Progenitor cell of endocrine pancreas (in vitro differentiated cells): ENCODE results near the gene ACTR3. TPM values are rescaled to one million over a fixed set of nuclear protein-coding genes. Genes with fewer than 3 reads are reported as not detected.

Source experiments
- DNase-seq: peaks from one replicate; pipeline ENCODE4 v3.0.0; 2021; ENCODE audit warnings: low spot score; ENCODE audit not compliant: unreplicated experiment
- H3K27ac Mint-ChIP-seq: 2 replicates; pipeline ENCODE4 v1.8.0; 2021; ENCODE audit warnings: mild to moderate bottlenecking, moderate library complexity, mixed read lengths
- H3K27me3 Mint-ChIP-seq: 2 replicates; pipeline ENCODE4 v1.8.0; 2021; ENCODE audit warnings: mixed read lengths
- H3K36me3 Mint-ChIP-seq: 2 replicates; pipeline ENCODE4 v1.8.0; 2022; ENCODE audit warnings: mixed read lengths; ENCODE audit not compliant: insufficient read depth
- H3K4me1 Mint-ChIP-seq: 2 replicates; pipeline ENCODE4 v1.8.0; 2021; ENCODE audit warnings: low read depth, mixed read lengths
- H3K4me3 Mint-ChIP-seq: 2 replicates; pipeline ENCODE4 v1.8.0; 2021; ENCODE audit warnings: low read depth, mild to moderate bottlenecking, moderate library complexity, mixed read lengths
- H3K9me3 Mint-ChIP-seq: 2 replicates; pipeline ENCODE4 v1.8.0; 2021; ENCODE audit warnings: low read depth, mixed read lengths
- CTCF ChIP-seq: fragments of 200-600 bp; sonication (generic); IDR thresholded peaks from one replicate; pipeline ENCODE4 v1.5.0; 2021; ENCODE audit warnings: antibody characterized with exemption, mild to moderate bottlenecking; ENCODE audit not compliant: unreplicated experiment
- total RNA-seq: library from RNA; stranded (reverse); gene quantifications from 2 replicates; pipeline ENCODE4 v1.2.1, GENCODE V29; 2021

Gene ACTR3
- total RNA-seq, 1 donor from 2014 or later = 156 TPM

- peak overlapping the region; percentile 98 for H3K27ac Mint-ChIP-seq
- peaks cover 4% of the 10 kb centered on the region for H3K36me3 Mint-ChIP-seq
- no peaks in the 10 kb centered on the region for H3K9me3 Mint-ChIP-seq
- TF ChIP-seq CTCF = peak; percentile 26
- peaks cover 48% of the 10 kb centered on the region for H3K4me1 Mint-ChIP-seq
- DNase-seq = peak; percentile 47
- no peaks in the 10 kb centered on the region for H3K27me3 Mint-ChIP-seq
- H3K4me3 Mint-ChIP-seq = peak overlapping the region; percentile 96
Observed at GRCh38 chr2:113890253-113891235, 655 bp downstream of the ACTR3 start.

- peaks cover 4% of the 10 kb centered on the region for H3K36me3 Mint-ChIP-seq
- H3K27ac Mint-ChIP-seq = peak overlapping the region; percentile 98
- DNase-seq = no peak
- no peaks in the 10 kb centered on the region for H3K27me3 Mint-ChIP-seq
- TF ChIP-seq CTCF = no peak
- H3K4me1 Mint-ChIP-seq = peaks cover 49% of the 10 kb centered on the region
- H3K4me3 Mint-ChIP-seq = peak overlapping the region; percentile 96
- H3K9me3 Mint-ChIP-seq = no peaks in the 10 kb centered on the region
Observed at GRCh38 chr2:113891265-113891959, 1.5 kb downstream of the ACTR3 start.

- Mint-ChIP-seq H3K4me3 (peak overlapping the region; percentile 44), H3K27ac (peak overlapping the region; percentile 26), H3K9me3 (no peaks in the 10 kb centered on the region), H3K27me3 (no peaks in the 10 kb centered on the region), H3K36me3 (peaks cover 4% of the 10 kb centered on the region), H3K4me1 (peaks cover 54% of the 10 kb centered on the region)
- no peak for DNase-seq
- TF ChIP-seq CTCF = no peak
Observed at GRCh38 chr2:113892004-113892710, 2.3 kb downstream of the ACTR3 start.

GRCh38 chr2:113894156-113894743 lies 4.4 kb downstream of the ACTR3 start:
- DNase-seq = no peak
- no peaks in the 10 kb centered on the region for H3K27me3 Mint-ChIP-seq
- H3K9me3 Mint-ChIP-seq = no peaks in the 10 kb centered on the region
- H3K4me1 Mint-ChIP-seq = peaks cover 48% of the 10 kb centered on the region
- H3K4me3 Mint-ChIP-seq = no peak overlapping the region
- no peak for TF ChIP-seq CTCF
- peaks cover 4% of the 10 kb centered on the region for H3K36me3 Mint-ChIP-seq
- H3K27ac Mint-ChIP-seq = no peak overlapping the region

- H3K27me3 Mint-ChIP-seq = no peaks in the 10 kb centered on the region
- peaks cover 55% of the 10 kb centered on the region for H3K4me1 Mint-ChIP-seq
- DNase-seq = no peak
- peaks cover 4% of the 10 kb centered on the region for H3K36me3 Mint-ChIP-seq
- no peak for TF ChIP-seq CTCF
- no peak overlapping the region for H3K4me3 Mint-ChIP-seq
- H3K9me3 Mint-ChIP-seq = no peaks in the 10 kb centered on the region
- no peak overlapping the region for H3K27ac Mint-ChIP-seq
Observed at GRCh38 chr2:113895301-113895700, 5.4 kb downstream of the ACTR3 start.
